Activated T-cell treated with anti-CD3 and anti-CD28 coated beads for 1 hour (primary cell): ENCODE results near the gene ARHGAP15.

ENCODE experiments used
- DNase-seq: peaks from one replicate; pipeline ENCODE4 v3.0.0-alpha.2; 2020; ENCODE audit warnings: low read depth

The ARHGAP15 gene

DNA sequence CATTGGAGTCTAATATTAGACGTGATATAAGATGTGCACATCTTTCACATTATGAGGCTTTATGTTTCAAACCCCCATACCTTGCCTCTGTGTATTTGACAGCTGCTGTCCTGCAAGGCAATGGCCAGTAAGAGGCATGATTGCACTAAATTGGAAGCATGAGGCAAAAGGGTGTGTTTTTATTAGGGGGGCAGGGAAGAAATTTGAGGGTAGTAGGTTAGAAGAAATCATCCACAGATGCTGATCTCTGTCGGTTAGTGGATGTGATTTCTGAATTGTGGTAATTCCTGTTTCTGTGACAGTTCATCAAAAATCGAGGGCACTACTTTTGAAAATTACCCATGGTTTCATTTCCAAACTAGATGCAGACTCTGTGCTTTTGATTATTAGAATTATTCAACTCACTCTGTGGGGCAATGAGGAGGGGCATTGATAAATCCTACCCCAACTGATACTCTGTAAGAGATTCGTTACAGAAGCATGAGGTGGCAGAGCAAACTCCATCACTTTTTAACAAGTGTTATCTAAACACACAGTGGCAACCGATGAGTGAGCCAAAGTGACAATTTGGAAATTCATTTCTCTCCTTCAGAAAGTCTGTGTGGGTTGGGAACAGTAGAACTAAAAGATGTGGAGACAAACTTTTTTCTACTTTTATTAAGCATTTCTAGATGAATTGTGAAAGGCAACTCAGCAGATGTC lies 453.0 kb downstream of the ARHGAP15 start:
- no peak for DNase-seq

DNA sequence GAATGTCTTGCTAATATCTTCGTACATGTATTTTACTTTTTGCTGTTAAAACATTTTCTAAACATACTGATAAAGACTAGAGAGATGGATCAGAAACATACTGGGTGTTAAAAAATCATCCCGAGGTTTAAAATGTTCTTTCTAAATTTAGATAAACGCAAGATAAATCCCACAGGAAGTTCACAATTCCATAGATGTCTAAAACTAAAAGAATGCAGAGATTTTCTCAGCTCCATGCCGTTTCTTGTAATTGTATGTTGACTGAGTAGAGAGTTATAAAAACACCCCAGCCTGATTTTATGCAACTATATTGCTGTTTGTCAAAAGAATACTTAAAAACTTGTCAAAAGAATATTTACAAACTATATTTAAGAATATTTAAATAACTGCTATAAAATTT lies 455.7 kb downstream of the ARHGAP15 start:
- no peak for DNase-seq

DNA sequence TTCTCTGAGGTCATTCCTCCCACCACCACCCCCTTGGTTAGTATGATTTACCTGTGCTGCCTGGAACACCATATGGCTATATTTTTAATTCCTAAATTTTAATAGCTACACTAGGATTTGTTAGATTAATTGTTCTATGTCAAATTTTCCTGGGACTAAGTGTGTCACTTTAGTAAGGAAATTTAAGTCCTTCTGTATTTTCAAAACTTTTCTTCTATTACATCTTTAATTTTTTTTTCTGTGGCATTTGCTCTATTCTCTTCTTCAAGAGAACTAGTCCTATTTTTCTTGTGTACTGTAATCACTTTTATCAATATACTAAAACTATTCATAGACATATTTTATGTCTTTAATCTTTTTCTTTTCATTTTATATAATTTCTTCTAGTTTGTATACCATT lies 456.9 kb downstream of the ARHGAP15 start:
- DNase-seq: no peak

DNA sequence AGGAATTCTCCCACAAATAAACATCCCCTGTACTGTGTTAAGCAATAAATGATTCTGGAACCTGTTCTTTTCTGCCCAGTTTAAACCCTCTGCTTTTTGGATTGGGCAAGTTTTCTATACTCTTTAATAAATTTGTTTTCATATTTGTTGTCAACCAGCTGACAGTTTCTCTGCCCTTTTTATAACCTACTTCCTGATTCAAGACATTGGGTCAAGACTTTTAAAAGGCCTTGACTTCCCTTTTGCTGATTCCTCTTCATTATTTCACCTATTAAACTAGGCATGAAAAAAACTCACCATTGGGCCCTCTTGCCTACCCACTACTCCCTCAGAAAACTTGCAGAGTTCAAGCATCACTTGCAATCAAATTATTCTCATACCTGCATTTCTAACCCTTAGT lies 459.5 kb downstream of the ARHGAP15 start:
- no peak for DNase-seq

DNA sequence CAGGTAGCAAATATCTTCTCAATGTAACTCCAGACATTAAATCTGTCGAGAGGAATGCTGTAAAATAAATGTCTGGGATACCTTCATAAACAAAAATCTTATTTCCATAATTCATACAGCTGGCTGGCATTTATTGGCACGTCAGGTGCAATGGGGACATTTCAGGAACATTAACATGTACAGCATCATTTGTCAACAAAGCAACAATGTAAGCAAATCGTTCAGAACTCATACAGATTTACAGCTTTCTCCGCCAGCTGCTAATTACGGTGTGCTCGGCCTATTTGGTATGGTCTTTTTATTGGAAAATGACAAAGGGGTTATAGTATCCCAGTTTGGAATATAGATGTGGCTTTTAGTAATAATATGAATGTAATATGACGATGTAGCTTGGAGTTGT lies 464.9 kb downstream of the ARHGAP15 start:
- no peak for DNase-seq

DNA sequence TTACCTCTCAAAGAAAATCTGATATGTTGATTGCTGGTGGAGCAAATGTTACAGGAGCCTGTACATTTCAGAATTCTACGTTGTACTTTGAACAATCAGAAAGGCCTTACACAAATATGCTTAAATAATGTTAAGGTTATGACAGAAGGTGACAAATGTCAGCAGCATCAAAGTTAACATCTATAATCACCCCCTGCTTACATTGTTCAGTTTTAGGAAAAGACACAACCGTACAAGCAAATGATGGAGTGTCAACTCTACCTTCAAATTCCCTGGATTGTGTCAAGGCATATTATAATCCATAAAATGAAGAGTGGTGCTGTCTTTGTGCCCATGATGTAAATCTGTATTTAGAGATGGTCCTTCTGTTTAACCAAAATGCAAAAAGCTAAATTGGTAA lies 465.5 kb downstream of the ARHGAP15 start:
- no peak for DNase-seq

DNA sequence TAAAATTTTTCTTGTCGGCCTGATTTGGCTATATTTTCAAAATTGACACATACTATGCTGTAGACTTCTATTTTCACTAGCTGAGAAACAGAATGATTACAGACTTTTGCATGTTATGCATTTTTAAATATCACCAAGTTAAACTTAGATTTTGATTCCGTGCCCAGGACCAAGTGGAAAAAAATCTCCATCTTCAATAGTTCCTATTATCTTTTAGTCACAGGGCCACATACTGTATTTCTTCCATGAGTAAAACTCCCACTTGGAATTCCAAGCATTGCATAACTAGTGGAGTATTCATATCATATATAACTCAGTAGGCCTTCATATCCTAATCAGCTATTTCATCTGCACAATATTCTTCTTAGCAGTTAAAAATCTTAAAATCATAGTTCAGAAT lies 470.9 kb downstream of the ARHGAP15 start:
- no peak for DNase-seq

DNA sequence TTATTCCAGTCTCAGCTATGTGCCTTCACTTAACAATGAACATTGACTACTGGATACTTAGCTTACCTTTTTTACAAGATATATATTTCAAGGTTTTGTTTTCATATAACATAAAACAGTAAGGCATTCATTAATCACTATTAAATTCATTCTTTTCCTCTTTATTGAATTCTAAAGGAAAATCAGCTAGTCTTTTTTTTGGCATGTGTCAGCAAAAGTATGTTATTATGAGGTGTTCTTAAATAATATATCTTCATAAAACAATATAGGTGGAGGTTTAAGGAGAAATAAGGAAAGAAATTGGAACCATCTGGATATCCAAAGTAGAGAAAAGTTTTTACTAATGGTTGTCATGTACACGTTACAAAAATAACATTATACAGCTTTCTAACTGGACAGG lies 472.6 kb downstream of the ARHGAP15 start:
- DNase-seq: no peak

DNA sequence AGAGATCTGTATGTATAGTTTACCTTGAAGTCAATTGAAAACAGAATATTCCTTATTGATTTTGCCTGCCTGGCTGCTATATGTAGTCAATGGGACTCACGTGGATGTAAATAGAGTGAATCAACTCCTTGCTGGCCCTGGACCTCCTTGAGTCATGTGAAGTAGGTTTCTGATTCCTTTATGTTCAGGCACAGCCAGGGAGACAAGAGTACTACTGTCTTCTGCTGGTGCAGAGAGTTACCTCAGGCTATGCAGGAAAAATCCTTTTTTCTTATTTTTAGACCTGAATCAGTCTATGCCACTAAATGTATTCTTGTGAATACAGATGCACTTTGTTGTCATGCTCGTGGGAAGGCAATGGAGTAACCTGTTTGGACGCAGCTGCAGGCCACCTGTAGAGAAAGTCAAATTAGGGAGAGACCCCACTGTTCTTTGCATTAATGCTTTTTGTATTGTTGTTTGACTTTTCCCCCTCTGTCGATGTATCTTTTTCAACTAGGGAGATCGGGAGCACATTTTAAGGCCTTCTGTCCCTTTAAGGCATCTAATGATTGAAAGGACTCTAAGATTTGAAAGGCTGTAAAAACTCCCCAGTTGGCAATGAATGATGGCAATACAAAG lies 473.9 kb downstream of the ARHGAP15 start:
- DNase-seq: no peak

DNA sequence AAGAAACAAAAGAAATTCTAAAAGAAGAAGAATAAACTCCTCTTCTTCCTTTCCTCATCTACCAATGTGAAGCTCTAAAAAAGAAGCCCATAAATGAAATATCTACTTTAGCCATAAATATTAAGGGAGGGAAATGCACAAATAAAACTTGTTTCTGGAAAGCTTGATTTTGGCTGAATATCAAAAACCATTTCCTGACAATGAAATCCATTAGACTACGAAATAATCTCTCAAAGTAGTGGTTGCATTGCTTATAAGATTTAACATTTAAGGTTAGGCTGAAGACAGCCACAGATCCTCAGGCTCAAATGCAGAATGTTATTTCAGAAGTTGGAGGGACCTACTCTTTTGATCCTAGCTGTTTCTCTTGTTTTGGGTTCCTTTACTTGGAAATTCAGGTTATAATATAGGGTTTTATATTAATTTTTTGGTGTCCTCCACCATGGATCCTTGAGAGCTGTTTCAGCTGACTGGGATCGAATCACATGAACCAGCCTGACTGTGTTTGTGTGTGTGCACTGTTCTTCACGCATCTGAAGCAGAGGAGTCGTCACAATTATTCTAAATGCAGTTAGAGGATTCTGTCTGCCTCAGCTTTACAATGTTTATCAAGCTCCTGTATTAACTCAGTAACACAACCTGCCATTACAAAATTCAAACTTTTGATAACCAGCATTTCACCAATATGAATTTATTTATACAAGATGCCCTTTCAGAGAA lies 474.8 kb downstream of the ARHGAP15 start:
- DNase-seq: no peak

DNA sequence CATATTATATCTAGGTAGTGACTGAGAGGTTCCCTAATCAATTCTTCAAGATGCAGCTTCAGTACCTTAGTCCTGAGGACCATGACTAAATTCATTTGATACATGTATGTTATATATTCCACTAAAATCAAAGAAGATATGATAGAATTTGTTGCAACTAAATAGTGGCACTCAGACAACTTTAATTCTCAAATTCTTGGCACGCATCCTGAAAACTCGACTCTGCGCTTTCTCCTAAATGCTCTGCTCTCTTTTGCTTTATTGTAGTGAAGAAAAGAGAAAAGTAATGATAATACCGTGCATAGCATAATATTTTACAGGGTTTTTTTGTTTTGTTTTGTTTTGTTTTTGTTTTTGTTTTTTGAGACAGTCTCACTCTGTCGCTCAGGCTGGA lies 475.3 kb downstream of the ARHGAP15 start:
- no peak for DNase-seq

DNA sequence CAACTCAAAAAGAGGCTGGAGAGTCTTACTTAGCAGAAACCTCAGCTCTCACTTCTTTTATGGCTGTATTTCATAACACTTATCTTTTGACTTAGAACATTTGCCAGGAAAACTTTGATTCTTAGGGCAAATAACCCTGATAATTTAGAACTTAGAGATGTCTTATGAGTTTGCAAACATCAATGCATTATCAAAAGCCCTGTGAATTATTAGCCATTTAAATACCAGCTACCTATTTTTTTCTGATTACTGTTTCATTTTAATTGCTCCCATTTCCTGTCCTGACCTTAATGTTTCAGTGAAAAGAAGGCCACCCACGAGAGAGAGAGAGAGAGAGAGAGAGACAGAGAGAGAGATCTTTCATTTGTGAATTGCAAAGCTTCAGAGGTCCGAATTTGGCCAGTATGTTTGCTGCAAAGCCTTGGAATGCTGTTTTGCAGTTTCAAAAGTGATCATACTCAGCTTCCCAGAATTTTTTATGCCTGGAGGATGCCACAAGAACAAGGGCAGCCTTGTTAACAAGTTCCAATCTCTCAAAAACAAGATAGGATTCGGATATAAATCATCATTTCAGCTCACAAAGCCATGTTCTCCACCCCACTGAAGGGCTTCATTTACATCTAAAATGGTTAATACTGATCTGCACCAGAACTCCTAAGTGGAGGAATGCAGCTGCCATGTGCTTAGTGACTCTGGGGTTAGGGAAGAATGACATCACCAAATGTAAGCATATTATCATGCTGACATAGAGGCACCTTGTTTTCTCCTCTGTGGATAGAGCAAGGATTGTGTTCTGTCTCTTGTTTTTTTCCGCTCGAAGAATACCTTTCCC lies 478.2 kb downstream of the ARHGAP15 start:
- no peak for DNase-seq

DNA sequence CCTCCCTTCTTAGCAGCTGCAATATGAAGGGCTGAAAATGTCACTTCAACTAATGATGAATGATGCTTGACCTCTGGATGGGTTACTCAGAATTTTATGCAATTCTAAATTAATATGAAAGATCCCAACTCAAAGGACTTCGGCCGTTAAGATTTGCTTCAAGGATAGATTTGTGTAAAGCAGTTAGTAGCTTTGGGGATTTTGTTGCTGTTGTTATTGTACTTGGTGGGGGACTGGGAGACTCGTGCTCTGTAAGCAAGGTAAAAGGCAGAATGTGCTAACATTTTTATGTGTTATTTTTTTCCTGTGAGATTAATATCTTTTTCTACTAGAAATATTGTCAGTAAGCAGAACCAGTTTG lies 478.8 kb downstream of the ARHGAP15 start:
- DNase-seq: no peak

DNA sequence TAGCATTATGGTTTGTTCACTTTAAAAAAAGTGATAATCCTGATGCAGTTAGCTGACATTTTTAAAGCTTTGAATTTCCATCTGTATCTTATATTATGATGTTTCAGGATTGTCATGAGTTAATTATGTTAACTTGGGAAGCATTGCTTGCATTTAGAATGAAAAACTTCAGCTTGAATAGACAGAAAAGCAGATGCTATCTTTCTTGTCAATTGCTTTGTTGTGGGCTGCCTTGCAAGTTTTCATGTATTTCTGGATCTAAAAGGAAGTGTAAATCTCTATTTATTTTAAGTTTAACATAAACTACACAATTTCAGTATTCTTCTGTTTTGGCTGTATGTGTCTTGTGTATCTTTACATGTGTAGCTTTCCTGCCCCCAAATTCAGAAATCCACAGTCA lies 479.5 kb downstream of the ARHGAP15 start:
- no peak for DNase-seq

DNA sequence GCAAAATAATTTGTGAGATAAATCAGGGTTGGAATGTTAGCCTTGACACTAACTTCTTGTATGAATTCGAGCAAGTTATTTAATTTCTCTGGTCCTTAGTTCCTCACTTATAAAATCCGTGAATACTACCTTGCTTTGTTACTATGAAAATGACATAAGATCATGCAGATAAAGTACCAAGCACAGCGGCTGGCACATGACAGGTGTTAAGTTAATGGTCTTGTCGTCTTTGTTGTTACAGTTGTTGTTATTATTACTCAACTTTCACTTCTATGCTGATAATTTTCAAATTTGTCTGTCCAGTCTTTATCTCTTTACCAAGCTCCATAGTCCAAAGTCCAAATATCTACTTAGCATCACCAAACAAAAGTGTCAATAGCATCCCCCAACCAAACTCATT lies 482.1 kb downstream of the ARHGAP15 start:
- no peak for DNase-seq

DNA sequence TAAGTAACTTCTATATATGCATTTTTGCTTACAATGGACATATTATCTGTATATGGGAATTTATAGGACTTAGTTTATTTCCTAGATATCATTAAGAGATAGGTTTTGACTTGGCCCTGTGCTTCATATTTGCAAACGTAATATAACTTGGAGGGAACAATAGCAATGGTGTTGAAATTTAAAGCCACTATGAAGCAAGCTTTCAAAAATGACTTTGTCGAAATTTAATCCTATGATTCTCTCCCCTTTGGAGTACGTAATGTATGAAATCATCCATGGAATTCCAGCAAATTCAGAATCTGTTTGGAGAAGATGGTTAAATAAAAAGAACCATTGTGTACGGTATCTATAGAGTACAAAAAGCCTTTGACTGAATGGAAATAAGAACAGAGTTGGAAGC lies 486.3 kb downstream of the ARHGAP15 start:
- DNase-seq: no peak

DNA sequence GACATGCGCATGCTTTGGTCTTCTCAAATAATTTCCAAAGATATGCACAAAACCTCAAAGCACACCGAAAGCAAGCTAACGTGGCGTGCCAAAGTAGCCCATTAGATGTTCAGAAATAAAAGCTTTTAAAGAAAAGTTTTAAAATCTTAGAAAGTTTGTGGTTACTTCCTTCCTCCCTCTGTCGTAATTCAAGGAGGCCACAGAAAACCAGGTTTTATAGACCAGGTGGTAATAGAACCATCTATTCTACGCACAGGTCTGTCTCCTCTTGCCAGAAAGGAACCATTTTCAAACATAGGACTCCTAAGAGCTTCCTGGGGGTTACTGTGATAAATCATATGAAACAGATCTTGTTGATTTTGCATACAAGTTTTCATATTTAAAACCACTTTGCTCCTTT lies 487.2 kb downstream of the ARHGAP15 start:
- no peak for DNase-seq

DNA sequence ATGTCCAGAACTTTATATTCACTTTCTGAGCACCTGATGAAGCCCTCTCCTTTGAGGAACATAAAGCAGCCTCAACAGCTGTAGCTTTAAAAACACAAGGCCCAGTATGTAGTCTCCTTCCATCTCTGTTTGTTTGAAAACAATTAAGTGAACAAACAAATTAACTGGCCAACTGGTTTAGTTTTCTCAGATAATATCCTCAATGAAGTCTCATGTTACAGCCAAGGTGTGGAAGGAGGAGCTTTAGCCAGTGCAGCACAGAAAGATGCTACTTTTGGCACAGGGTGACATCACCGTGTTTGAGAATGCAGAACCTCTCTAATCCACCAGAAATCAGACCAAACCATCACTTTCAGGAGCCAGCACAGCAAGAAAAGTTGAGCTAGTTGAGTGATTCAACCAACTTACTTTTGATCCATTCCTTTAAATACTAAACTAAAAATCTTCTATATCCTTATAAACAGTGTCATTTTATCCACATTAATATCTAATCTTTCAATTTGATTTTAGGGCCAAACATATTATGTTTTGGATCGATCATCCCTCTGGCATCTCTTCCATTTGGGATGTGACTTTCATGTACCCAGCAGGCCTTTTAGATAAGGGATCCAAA lies 488.7 kb downstream of the ARHGAP15 start:
- no peak for DNase-seq

DNA sequence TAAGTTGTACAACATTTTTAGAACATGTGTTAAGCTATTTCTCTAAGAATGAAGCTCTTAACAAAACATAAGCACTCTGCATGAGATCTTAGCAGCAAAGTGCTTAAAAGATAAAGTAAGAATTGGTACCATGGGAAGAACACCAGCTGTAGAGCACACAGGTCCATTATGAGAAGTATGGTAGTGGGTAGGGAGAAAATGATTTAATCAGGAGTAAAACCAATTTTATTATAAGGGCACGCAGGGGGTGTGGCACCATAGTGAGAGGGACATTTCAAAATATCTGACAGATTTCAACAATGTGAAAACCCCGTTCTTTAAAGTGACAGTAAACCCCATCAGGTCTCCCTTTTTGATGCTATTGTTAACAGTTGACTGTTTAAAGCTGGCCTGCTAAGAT lies 492.9 kb downstream of the ARHGAP15 start:
- DNase-seq: no peak

DNA sequence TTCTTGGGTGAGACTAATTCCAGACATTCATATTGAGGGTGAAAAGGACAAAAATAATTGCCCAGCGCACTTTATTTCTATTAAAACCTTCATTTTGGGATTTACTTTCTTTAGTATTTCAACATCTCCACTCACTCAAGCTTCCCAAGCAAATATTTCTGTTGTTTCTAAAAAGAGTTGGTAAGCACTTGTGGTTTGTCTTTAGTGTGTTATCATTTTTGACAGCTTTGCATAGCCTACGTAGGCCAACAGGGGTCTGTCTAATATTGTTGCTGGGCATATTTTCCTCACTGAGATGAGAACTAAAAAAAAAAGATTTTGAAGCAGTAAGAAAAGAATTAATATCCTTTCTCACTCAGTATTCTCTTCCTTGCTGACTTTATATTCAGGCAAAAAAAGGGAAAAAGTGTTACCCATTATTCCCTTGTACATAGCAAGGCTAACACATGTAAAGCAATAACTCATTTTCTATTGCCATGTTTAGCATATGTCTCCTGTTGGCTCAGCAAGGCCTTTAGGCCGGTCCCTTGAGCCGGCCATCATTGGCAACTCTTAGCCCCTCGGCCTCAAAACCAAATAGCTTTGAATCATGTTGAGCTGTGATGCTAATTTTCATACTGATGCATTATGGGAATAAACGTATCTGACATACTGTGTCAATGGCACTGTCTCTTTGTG lies 494.2 kb downstream of the ARHGAP15 start:
- DNase-seq: no peak

DNA sequence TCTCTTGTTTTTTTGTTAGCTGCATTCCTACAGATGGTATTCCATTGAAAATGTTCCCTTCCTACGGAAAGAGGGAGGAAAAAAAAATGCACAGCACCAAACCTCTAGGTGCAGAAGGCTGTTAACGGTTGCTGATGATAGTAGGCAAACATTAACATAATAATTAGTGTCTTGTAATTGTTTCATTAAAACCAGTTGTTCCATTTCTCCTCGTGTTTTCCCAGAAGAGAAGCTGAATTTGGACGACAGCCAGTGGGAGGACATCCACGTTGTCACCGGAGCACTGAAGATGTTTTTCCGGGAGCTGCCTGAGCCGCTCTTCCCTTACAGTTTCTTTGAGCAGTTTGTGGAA lies 494.7 kb downstream of the ARHGAP15 start:
- DNase-seq: no peak

DNA sequence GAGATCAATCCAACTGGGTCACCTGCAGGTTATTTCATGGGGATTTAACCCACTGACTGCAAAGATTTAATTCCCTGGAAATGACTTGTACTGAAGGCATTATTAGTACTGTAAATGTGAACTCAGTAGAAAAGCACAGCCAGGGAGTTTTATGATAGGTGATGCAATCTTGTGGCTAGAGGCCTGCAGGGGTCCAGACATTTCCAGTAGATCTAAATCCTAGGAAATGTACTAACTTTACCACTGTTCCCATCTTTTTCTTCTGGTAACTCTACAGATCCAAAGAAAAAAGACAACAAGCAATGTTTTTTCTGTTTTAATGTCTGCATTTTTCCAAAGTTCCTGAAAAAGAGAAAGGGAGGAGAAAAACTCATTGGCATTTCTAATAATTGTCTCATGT lies 500.1 kb downstream of the ARHGAP15 start:
- no peak for DNase-seq
